Measurements from ENCODE around the gene GLMP. TPM values are rescaled to one million over a fixed set of nuclear protein-coding genes. Genes with fewer than 3 reads are reported as not detected.
A peak's percentile ranks its signal among the peaks of the same experiment; 100 is the strongest.

The GLMP gene
- total RNA-seq, 1 experiment from 2014 or later, result 60.2 TPM

DNA sequence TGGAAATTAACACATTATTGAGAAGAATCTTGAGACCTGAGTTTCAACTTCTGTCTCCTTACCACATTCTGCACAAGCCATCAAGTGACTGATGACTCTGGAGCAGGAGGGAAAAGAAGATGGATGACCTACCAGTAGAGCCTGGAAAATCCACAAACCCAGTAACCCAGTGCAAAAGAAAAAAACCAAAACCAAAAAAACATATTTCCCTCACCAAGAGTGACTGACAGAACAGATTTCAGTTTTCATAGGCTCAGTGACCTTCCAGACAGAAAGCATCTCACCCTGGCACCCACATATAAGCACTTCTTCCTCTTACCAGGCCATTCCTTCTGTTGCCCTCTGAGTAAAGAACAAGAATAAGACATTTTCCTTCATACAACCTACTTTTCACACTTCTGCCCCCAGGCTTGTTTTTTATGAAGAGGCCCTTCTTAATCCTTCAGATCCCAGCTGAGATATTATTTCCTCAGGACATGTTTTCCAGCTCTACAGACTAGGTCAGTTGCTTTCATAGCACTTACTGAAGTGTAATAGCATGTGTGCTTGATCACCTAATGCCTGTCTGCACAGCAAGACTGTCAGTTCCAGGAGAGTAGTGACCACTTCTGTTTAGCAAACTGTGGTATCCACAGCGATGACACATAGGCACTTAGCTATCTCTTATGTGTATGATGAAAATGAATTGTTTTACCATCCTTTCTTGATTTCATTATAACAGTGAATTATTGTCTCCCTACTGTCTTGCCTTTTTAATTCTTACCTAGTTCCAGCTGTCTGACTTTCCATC is 46.9 kb upstream of the GLMP start:
- no peak for TF ChIP-seq SIN3A (IDR thresholded peaks at IDR 0.05; ENCODE audit: borderline replicate concordance, insufficient read depth, low read depth, low read length)
- no peak for TF ChIP-seq TCF7L2 (IDR thresholded peaks at IDR 0.05; ENCODE audit: low read depth, low read length)
- TF ChIP-seq, protein P1, sequence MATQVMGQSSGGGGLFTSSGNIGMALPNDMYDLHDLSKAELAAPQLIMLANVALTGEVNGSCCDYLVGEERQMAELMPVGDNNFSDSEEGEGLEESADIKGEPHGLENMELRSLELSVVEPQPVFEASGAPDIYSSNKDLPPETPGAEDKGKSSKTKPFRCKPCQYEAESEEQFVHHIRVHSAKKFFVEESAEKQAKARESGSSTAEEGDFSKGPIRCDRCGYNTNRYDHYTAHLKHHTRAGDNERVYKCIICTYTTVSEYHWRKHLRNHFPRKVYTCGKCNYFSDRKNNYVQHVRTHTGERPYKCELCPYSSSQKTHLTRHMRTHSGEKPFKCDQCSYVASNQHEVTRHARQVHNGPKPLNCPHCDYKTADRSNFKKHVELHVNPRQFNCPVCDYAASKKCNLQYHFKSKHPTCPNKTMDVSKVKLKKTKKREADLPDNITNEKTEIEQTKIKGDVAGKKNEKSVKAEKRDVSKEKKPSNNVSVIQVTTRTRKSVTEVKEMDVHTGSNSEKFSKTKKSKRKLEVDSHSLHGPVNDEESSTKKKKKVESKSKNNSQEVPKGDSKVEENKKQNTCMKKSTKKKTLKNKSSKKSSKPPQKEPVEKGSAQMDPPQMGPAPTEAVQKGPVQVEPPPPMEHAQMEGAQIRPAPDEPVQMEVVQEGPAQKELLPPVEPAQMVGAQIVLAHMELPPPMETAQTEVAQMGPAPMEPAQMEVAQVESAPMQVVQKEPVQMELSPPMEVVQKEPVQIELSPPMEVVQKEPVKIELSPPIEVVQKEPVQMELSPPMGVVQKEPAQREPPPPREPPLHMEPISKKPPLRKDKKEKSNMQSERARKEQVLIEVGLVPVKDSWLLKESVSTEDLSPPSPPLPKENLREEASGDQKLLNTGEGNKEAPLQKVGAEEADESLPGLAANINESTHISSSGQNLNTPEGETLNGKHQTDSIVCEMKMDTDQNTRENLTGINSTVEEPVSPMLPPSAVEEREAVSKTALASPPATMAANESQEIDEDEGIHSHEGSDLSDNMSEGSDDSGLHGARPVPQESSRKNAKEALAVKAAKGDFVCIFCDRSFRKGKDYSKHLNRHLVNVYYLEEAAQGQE (IDR thresholded peaks at IDR 0.05; ENCODE audit: insufficient read depth in 1 of 2, low read depth in 2 of 2, low read length in 1 of 2), result no peak
- TF ChIP-seq, protein P2, sequence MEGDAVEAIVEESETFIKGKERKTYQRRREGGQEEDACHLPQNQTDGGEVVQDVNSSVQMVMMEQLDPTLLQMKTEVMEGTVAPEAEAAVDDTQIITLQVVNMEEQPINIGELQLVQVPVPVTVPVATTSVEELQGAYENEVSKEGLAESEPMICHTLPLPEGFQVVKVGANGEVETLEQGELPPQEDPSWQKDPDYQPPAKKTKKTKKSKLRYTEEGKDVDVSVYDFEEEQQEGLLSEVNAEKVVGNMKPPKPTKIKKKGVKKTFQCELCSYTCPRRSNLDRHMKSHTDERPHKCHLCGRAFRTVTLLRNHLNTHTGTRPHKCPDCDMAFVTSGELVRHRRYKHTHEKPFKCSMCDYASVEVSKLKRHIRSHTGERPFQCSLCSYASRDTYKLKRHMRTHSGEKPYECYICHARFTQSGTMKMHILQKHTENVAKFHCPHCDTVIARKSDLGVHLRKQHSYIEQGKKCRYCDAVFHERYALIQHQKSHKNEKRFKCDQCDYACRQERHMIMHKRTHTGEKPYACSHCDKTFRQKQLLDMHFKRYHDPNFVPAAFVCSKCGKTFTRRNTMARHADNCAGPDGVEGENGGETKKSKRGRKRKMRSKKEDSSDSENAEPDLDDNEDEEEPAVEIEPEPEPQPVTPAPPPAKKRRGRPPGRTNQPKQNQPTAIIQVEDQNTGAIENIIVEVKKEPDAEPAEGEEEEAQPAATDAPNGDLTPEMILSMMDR (IDR thresholded peaks at IDR 0.05), result no peak
- no peak for TF ChIP-seq POLR2AphosphoS5 (IDR thresholded peaks at IDR 0.05; ENCODE audit: low read depth, low read length)
- Histone ChIP-seq H3K27me3 (ENCODE audit: control insufficient read depth, insufficient read depth, low read length) (no peaks in the 10 kb centered on the region), H3K4me3 (ENCODE audit: low read depth in 2 of 2, low read length in 2 of 2) (no peak overlapping the region), H3K36me3 (ENCODE audit: control insufficient read depth, insufficient read depth, low read length) (peaks cover 6% of the 10 kb centered on the region; the same call in 1 of the 2 replicates), H3K27ac (ENCODE audit: low read length) (no peak overlapping the region), H3K9me3 (ENCODE audit: control insufficient read depth, insufficient read depth, low read depth, low read length) (no peaks in the 10 kb centered on the region), H3K4me1 (ENCODE audit: control insufficient read depth, insufficient read depth, low read length) (no peaks in the 10 kb centered on the region; the same call in 1 of the 2 replicates)
- POLR2A ChIA-PET, result no interaction called here
- in situ Hi-C loops (cut with HindIII; ENCODE audit: low pct_unique_long_range_greater_than_20kb, low sequenced_read_pairs), result no loop called here
- ATAC-seq, result no peak
- BruUV-seq (replicated peaks), result no TSS peak
- CTCF ChIA-PET, result no interaction called here
- DNase-seq (ENCODE audit: low read depth, low spot score), result no peak
- intact Hi-C loops (cut with micrococcal nuclease; ENCODE audit: unreplicated experiment), result no loop called here

DNA sequence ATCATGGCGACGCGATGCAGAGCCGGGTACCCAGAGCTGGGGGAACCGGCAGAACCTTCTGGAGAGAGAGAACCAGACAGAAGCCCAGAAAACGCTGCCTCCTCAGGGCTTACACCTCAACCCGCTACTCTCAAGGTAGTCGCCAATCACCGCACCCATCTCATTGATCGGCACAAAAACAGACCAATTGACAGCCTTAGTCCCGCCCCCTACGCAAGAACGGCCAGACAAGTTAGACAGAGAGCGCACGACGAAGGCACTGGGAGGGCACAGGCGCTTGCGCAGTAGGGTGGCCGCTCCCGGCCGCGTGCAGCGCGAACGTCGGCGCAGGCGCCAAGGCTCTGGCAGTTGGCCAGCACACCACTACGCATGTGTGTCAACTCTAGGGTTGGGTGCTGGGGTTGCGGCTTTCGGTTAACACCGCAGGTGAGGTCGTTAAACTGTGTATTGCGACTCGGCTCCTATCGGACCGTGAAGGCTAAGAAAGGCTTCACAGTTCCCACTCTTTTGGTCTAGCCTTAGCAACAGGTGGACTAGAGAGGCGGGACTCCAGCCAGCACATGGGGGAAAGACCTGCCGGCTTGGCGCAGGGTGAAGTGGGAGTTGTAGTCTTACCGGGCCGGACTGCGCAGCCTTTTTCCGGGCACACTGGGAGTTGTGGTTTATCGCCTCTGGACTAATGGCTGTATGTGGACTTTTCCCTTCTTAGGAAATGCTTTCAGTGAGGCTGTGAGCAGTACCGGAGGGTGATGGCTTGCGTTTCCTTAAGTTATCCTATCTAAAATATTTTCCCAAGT is 42.9 kb upstream of the GLMP start, which contains the start of the genes CCT3 and TSACC:
CCT3 (minus strand) TSS at position 113 of the 797 bp plus-strand sequence; CDS start at position 5, 108 bp downstream.
TSACC (plus strand) TSS at position 347 of the 797 bp plus-strand sequence. CDS start 1,232 bp downstream, outside the sequence.
- H3K9me3 ChIP-seq (ENCODE audit: control insufficient read depth, insufficient read depth, low read depth, low read length), result no peaks in the 10 kb centered on the region
- H3K36me3 ChIP-seq (ENCODE audit: control insufficient read depth, insufficient read depth, low read length), result peaks cover 30% of the 10 kb centered on the region
- ATAC-seq (peak; percentile 95), DNase-seq (ENCODE audit: low read depth, low spot score) (peak; percentile 100)
- TF ChIP-seq, protein P1 (IDR thresholded peaks at IDR 0.05; ENCODE audit: insufficient read depth in 1 of 2, low read depth in 2 of 2, low read length in 1 of 2), result 0 out of 4 replicates have a peak, but pooled peaks of 1 of the 2 experiments have one; percentile 53
- TF ChIP-seq SIN3A (IDR thresholded peaks at IDR 0.05; ENCODE audit: borderline replicate concordance, insufficient read depth, low read depth, low read length), result peak; percentile 9; the same call in 1 of the 2 replicates
- TF ChIP-seq TCF7L2 (IDR thresholded peaks at IDR 0.05; ENCODE audit: low read depth, low read length), result 0 out of 2 replicates have a peak, but pooled peaks have one; percentile 22
- TF ChIP-seq, protein P2 (IDR thresholded peaks at IDR 0.05), result no peak
- TF ChIP-seq POLR2AphosphoS5 (IDR thresholded peaks at IDR 0.05; ENCODE audit: low read depth, low read length), result peak; percentile 93
- peak within 1 kb of the TSS; percentile 99 for H3K4me3 ChIP-seq (ENCODE audit: low read depth in 2 of 2, low read length in 2 of 2)
- in situ Hi-C loops (cut with HindIII; ENCODE audit: low pct_unique_long_range_greater_than_20kb, low sequenced_read_pairs), result no loop called here
- POLR2A ChIA-PET, result interaction anchor here (0.6 to 0.7 kb wide), 3 partner anchors 9 to 33 kb away, joined by 3 to 4 read pairs (median 3); no protein-coding TSS in a partner anchor
- intact Hi-C loops (cut with micrococcal nuclease; ENCODE audit: unreplicated experiment), result no loop called here
- peak within 1 kb of the TSS; percentile 98 for H3K27ac ChIP-seq (ENCODE audit: low read length)
- no peaks in the 10 kb centered on the region for H3K27me3 ChIP-seq (ENCODE audit: control insufficient read depth, insufficient read depth, low read length)
- CTCF ChIA-PET, result interaction anchor here (0.7 kb wide), 1 partner anchor 71 kb away, joined by 3 read pairs; no protein-coding TSS in a partner anchor
- peaks cover 11% of the 10 kb centered on the region for H3K4me1 ChIP-seq (ENCODE audit: control insufficient read depth, insufficient read depth, low read length)
- no TSS peak for BruUV-seq (replicated peaks)
